CD4-positive, alpha-beta T cell treated with Interleukin-17A for 1 hour (primary cell): ENCODE results near the gene COL5A3.
"Not testable (repeated sequence)": the region's sequence is repeated elsewhere in the genome, so short reads cannot be mapped to it uniquely, and the experiment has no call there.

Experiments
- DNase-seq: peaks from one replicate; pipeline ENCODE4 v3.0.0-alpha.2; 2020

COL5A3 gene

GRCh38 chr19:9968820-9969687 is 41.2 kb downstream of the COL5A3 start:
- DNase-seq, result no peak

- DNase-seq, result no peak
Observed at GRCh38 chr19:9967326-9967725, 43.0 kb downstream of the COL5A3 start.

GRCh38 chr19:9966448-9966847 is 43.9 kb downstream of the COL5A3 start:
- DNase-seq, result no peak

DNA sequence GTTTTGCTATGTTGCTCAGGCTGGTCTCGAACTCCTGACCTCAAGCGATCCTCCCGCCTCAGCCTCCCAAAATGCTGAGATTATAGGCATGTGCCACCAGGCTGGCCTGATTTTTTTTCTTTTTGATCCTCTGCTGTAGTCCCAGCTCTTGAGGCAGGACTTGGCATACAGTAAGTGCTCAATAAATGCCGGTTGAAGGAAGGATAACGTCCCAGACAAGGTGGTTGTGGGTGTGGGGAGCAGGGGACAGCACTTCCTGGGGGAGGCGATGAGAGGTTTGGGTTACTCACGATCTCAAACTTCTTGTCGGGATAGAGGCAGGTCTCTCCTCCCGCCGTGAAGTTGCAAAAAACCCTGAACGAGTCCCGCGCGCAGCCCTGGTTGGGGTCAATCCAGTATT is 44.3 kb downstream of the COL5A3 start:
- no peak for DNase-seq

DNA sequence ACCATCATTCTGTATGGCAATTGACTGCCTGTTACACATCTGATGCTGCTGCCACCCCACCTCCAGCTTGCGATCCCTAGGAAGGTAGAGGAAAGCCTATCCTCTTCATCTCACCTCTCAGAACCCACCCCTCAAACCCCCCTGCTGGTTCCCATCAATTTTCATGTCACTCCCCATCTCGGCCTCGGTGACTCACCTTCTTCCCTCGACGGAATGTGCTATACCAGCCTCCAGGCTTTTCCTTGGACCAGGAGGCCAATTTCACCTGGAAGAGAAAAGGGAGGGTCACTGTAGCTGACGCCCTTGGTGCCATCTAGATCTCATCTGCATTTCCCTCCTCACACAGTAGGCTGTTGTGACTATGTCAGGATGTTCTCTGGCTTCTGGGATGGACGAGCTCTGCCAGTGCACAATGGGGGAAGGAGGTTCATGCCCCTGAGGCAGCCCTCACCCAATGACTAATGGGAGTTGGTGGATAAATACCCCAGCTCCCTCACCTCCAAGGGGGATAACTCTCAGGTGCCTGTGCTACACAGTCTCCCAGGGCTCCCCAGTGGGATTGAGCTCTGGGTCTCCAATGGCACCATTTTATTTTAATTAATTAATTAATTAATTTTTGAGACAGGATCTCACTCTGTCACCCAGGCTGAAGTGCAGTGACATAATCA is 47.5 kb downstream of the COL5A3 start:
- DNase-seq, result no peak

DNA sequence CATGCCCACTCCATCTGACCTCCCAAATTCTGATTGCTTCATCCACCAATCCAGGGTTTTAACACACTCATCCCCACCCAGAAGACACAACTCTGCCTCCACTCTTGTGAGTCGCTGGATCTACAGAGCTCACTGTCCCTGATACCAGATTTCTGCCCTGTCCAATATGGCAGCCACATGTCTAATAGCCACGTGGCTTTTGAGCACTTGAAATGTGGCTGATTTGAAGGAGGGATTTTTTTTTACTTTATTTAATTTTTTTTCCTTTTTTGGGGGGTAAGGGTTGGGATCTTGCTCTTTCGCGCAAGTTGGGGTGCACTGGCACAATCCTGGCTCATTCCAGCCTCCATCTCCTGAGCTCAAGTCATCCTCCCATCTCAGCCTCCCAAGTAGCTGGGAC is 49.2 kb downstream of the COL5A3 start:
- no peak for DNase-seq

- no peak for DNase-seq
Observed at GRCh38 chr19:9958379-9958821, 51.9 kb downstream of the COL5A3 start.

- DNase-seq, result no peak
Observed at GRCh38 chr19:9956956-9957355, 53.3 kb downstream of the COL5A3 start.

DNA sequence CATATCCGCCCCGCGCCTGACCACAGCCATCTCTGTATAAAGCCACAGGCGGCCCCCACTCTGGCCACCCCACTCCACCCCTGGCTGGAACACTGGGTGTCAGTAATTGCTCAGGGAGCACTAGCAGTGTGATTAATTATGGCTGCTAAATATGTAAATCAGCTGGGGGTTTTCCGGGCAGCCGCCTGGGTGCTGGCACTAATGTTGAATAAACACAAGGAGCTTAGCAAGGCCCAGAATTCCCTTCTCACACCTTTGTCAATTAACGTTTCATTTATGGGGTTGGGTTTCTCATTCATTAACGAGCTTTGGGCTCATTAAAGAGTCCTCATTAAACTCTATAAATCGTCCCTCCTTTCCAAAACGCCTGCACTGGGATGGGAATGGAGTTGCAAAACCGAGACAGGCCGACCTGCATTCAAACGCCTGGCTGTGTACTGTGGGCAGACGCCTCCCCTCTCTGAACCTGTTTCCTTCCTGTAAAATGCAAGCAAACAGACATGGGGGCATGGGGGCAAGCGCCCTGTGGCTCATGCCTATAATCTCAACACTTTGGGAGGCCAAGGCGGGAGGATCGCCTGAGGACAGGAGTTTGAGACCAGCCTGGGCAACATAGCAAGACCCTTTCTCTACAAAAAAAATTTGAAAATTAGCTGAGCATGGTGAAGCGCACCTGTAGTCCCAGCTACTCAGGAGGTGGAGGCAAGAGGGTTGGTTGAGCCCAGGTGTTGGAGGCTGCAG is 56.3 kb downstream of the COL5A3 start:
- no peak for DNase-seq

DNA sequence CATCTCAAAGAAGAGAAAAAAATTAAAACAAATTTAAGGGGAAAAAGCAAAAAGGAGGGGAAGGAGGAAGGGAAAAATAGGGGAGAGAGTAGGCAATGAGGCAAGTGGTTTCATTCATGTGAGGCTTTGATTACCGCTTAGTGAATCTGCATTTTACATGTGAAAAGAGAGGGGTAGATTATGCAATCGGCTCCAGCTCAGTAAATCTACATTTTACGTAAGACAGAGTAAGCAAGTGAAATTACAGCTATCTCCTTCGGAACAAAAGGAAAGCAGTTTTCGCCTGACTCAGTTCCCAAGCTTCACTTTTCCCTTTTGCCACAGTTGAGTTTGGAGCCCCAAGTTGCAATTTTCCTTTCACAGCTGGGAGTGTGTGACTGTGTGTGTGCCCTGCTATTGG is 58.0 kb downstream of the COL5A3 start:
- no peak for DNase-seq

DNA sequence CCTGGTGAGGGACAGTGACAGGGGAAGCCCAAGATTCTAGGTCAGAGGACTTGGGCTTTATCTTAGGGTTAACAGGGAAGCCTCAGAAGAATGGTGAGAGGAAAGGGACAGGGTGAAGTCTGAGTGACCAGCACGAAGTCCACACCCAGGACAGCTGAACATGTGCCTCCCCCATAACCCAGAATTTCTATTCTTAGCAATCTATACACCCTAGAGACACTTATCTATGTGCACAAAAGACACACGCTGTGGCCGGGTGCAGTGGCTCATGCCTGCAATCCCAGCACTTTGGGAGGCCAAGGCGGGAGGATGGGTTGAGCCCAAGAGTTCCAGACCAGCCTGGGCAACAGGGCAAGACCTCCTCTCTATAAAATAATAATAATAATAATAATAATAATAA is 62.9 kb downstream of the COL5A3 start:
- no peak for DNase-seq

- not testable (repeated sequence) for DNase-seq
Observed at GRCh38 chr19:9946528-9947125, 63.7 kb downstream of the COL5A3 start.

GRCh38 chr19:9945319-9945966 is 64.9 kb downstream of the COL5A3 start:
- DNase-seq, result no peak

GRCh38 chr19:9943744-9944143 is 66.6 kb downstream of the COL5A3 start:
- no peak for DNase-seq

GRCh38 chr19:9941671-9942070 is 68.6 kb downstream of the COL5A3 start:
- no peak for DNase-seq

DNA sequence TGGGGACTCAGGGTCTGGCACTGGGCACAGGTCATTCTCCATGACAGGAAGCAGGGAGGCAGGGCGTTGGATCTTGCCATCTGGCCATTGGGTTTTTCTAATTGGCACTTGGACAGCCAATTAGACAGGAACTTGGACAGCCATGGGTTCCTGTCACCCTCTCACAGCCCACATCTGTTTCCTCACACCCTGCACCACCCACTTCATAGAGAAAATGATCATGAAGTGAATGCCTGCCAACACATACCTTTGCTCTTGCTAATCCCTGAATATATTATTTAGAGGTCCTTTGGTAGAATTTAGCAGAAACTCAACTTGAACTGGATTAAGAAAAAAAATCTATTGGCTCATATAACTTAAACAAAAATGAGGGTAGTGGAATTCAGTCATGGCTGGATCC is 69.1 kb downstream of the COL5A3 start:
- no peak for DNase-seq

DNA sequence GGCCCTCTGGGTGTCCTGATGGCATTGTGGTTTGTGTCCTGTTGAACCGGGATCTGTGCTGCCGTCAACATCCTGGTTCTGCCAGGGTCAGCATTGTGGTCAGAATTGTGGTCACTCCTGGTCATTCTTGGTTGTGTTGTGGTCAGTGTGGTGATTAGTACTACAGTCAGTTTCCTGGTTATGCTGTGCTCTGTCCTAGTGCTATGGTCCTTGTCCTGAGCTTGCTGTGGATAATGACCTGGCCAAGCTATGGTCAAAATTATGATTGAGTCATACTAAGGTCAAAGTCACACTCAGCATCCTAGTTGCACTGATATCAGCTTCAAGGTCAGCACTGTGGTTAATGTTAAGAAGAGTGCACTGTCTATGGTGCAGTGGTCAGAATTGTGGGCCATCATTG is 69.5 kb downstream of the COL5A3 start:
- no peak for DNase-seq

- no peak for DNase-seq
Observed at GRCh38 chr19:9939301-9939913, 70.9 kb downstream of the COL5A3 start.

DNA sequence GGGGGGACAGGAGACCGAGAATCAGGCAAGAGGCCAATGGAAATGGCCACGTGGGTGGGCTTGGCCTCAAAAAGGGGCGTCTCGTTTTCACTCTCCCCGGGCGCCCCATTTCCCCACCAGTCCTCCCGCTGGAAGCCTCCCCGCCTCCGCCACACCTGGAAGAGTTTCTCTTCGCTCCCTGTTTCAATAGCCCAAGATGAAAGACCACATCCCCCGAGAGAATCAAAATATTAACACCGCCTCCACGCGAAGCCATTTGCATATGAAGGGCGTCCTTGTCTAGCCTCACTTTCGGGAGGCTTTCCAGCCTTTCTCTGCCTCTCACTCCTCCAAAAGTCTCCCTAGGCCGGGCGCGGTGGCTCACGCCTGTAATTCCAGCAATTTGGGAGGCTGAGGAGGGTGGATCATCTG is 73.3 kb downstream of the COL5A3 start:
- DNase-seq, result no peak

DNA sequence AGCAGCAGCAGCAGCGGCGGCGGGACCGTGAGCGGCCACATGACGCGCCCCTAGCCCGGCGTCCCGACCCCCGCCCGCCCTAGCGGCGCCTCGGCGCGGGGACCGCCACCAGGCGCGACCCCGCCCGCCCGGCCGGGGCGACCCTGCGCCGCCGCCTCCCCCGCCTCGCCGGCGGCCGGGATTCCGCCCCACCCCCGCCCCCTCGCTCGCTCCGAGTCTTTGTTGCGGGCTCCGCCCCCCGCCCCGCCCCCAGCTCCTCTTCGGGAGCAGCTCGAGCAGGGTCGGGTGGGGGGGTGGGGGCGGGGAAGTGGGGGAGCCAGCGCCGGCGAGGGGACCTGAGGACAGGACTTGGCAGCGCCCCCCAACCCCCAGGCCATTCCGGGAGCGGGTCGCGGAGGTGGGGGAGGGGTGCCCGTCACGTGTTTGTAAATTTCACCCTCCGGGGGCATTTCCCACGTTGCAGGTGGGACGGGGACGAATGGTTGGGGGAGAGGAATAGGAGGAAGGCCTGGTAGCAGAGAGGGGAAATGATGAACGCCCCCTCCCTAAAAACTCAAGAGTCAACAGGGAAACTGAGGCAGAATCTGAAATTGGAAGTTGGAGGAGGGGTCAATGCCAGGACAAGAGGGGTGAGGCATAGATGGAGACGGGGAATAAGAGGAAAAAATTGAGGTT is 73.8 kb downstream of the COL5A3 start, which contains the start of gene OLFM2:
TSS of gene OLFM2 (minus strand) at position 190 of the 675 bp plus-strand sequence. CDS start at position 41, 149 bp downstream.
- no peak for DNase-seq
